ENCODE data around the gene UTS2B. TPM values are rescaled to one million over a fixed set of nuclear protein-coding genes. Genes with fewer than 3 reads are reported as not detected.

UTS2B gene
- total RNA-seq, 1 donor, result 0.21 TPM

DNA sequence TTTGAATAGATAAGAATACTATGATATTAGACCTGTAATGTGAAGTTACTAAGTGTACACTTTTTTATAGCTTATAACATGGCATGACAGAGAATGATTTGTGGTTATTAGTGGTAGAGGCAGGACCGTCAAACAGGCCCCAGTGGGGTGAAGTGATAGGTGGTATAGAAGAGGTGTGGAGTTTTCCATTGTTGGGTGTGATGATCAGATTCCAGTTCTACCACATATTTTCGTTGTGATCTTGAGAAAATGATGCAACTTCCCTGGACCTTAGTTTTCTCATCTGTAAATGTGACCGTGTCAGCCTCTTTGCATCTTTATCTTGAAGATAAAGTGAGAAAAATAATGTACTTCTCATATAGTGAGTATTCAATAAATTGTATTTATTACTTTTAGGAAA lies 30.3 kb upstream of the UTS2B start:
- Histone ChIP-seq H3K9me3 (ENCODE audit: low read depth, low read length) (no peaks in the 10 kb centered on the region), H3K4me1 (ENCODE audit: insufficient read depth, low read length) (no peaks in the 10 kb centered on the region), H3K27me3 (ENCODE audit: insufficient read depth, low read length) (no peaks in the 10 kb centered on the region), H3K4me3 (ENCODE audit: low read length) (no peak overlapping the region)

DNA sequence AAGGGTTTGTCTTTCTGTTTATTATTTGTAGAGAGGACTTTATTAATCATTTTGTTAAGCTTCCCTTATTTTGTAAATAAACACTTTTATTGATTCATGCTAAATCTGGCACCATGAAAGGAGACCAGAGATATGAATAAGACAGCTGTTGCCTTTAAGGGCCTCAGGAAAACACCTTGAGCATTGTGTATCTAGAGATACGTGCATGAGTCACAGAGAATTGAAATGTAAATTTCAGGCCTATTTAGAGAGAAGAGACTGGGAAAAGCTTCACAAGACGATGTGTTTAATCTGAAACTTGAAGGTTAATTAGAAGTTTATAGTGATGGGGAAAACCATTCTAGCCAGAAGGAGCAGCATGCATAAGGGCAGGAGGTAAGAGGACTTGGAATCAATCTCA lies 28.6 kb upstream of the UTS2B start:
- Histone ChIP-seq H3K27me3 (ENCODE audit: insufficient read depth, low read length) (no peaks in the 10 kb centered on the region), H3K9me3 (ENCODE audit: low read depth, low read length) (no peaks in the 10 kb centered on the region), H3K4me3 (ENCODE audit: low read length) (no peak overlapping the region), H3K4me1 (ENCODE audit: insufficient read depth, low read length) (no peaks in the 10 kb centered on the region)

- Histone ChIP-seq H3K4me3 (ENCODE audit: low read length) (no peak overlapping the region), H3K27me3 (ENCODE audit: insufficient read depth, low read length) (no peaks in the 10 kb centered on the region), H3K4me1 (ENCODE audit: insufficient read depth, low read length) (no peaks in the 10 kb centered on the region), H3K9me3 (ENCODE audit: low read depth, low read length) (no peaks in the 10 kb centered on the region)
Measured at GRCh38 chr3:191357909-191358308, 27.6 kb upstream of the UTS2B start.

DNA sequence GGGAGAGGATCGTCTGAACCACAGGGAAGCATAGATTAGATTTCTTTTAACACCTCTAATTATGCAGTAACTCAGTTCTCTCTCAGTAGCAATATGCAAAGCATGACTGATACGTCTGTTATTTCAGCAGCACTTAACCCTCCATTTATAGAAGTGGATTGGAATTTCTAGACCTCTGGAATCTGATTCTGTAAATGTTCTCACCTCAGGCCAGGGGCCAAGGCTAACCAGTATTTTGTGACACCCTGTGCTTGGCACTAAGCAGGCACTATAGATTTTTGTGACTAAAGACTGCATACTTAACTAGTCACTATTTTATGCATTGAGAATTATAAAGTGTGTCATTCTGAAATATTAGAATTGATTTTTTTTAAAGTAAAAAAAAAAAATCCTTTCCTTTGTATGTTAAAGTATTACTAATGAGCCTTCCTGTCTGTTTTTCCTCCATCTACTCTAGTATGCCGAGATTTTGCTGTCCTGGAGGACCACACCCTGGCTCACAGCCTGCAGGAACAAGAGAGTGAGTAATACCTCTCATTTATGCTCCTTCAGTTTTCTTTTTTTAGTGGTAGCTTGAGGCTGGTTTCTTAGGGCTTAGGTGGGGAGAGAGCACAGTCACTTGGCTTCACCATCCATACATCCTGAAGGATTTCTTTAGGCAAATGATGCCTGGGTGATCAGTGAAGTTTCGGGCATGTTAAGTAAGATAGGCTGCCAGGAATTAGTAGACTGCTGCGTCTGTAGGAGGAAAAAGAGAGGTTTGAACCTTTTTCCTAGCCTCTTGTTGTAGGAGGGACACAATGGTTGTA lies 26.5 kb upstream of the UTS2B start:
- Histone ChIP-seq H3K4me1 (ENCODE audit: insufficient read depth, low read length) (no peaks in the 10 kb centered on the region), H3K4me3 (ENCODE audit: low read length) (no peak overlapping the region)

DNA sequence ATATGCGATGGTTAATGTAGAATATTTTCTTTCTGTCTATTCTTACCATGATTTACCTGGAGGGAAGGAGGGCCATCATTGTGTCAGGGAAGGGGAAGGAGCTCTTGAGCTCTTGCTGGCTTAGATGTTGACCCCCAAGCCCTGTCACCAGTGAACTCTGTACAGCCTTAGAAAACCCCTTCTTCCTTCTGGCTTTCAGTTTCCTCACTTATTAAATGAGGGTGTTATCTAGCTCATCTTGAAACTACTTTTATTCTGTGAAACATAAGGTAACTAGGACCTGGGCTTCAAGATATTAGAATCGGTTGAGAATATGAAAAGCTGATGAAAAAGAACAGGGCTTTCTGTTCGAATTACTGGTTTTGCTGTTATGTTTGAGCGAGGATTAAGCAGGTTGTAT lies 25.1 kb upstream of the UTS2B start:
- H3K4me3 ChIP-seq (ENCODE audit: low read length), result no peak overlapping the region
- no peaks in the 10 kb centered on the region for H3K27me3 ChIP-seq (ENCODE audit: insufficient read depth, low read length)
- no peaks in the 10 kb centered on the region for H3K4me1 ChIP-seq (ENCODE audit: insufficient read depth, low read length)
- H3K9me3 ChIP-seq (ENCODE audit: low read depth, low read length), result no peaks in the 10 kb centered on the region

More for the DNA sequence above, 26.5 kb upstream of the UTS2B start:
- no peaks in the 10 kb centered on the region for H3K27me3 ChIP-seq (ENCODE audit: insufficient read depth, low read length)
- H3K9me3 ChIP-seq (ENCODE audit: low read depth, low read length), result no peaks in the 10 kb centered on the region

DNA sequence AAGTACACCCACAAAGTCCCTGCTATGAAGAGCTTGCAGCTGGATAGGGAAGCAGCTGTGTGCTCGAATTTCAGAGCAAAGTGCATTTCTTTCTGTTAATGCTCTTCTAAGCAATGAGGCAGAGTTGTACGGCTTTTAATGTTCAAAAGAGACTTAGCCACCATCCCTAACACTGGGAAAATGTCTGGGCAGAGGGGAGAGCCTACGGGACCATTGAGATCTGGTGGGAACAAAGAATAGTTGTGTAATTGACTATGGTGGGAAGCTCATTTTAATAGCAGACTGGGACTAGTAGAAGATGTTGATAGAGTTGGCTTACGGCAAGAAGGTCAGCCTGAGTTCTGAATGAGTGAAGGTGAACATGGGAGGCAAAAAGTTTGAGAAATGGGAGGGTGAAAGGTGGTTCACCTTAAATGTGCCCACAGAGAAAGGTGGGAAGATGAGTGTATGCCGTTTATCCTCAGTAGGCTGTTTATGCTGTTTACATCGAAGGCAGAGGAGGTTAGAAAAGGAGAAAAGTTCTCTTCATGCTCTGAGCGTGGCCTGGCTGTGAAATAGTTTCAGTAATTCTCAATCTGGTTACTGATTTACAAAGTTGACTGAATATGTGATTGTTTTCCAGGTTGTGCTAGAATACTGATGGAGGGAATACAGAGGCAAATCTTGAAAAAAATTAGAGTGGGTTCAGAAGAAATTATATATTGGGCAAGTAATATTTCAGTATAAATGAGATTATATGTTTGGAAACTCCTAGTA lies 22.9 kb upstream of the UTS2B start:
- Histone ChIP-seq H3K27me3 (ENCODE audit: insufficient read depth, low read length) (no peaks in the 10 kb centered on the region), H3K9me3 (ENCODE audit: low read depth, low read length) (no peaks in the 10 kb centered on the region), H3K4me3 (ENCODE audit: low read length) (no peak overlapping the region), H3K4me1 (ENCODE audit: insufficient read depth, low read length) (no peaks in the 10 kb centered on the region)

GRCh38 chr3:191352014-191352413 lies 21.7 kb upstream of the UTS2B start:
- H3K9me3 ChIP-seq (ENCODE audit: low read depth, low read length), result no peaks in the 10 kb centered on the region
- no peaks in the 10 kb centered on the region for H3K4me1 ChIP-seq (ENCODE audit: insufficient read depth, low read length)
- no peak overlapping the region for H3K4me3 ChIP-seq (ENCODE audit: low read length)
- no peaks in the 10 kb centered on the region for H3K27me3 ChIP-seq (ENCODE audit: insufficient read depth, low read length)

- Histone ChIP-seq H3K9me3 (ENCODE audit: low read depth, low read length) (no peaks in the 10 kb centered on the region), H3K4me3 (ENCODE audit: low read length) (no peak overlapping the region), H3K27me3 (ENCODE audit: insufficient read depth, low read length) (no peaks in the 10 kb centered on the region)
Measured at GRCh38 chr3:191350396-191351090, 20.2 kb upstream of the UTS2B start.

DNA sequence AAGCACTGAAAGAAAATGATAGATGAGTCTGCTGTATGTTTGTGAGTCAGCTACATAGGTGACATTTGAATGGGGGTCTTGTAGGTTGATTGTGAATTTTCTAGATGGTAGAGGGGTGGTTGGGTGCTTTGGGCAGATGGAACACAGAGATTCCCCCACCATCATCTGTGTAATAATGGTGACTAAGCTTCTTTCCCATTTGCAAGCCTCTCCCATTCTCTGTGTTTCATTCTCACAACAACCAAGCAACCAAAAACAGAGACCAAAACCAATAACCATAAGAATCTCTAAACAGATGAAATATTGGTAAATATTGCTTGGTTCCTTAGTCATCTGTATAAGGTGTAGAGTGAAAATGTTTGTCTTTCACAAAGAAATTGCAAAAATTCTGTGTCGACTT lies 17.8 kb upstream of the UTS2B start:
- Histone ChIP-seq H3K4me3 (ENCODE audit: low read length) (no peak overlapping the region), H3K4me1 (ENCODE audit: insufficient read depth, low read length) (no peaks in the 10 kb centered on the region), H3K9me3 (ENCODE audit: low read depth, low read length) (no peaks in the 10 kb centered on the region), H3K27me3 (ENCODE audit: insufficient read depth, low read length) (no peaks in the 10 kb centered on the region)

More at GRCh38 chr3:191350396-191351090, 20.2 kb upstream of the UTS2B start:
- H3K4me1 ChIP-seq (ENCODE audit: insufficient read depth, low read length), result no peaks in the 10 kb centered on the region

- no peaks in the 10 kb centered on the region for H3K27me3 ChIP-seq (ENCODE audit: insufficient read depth, low read length)
- no peak overlapping the region for H3K4me3 ChIP-seq (ENCODE audit: low read length)
Measured at GRCh38 chr3:191347228-191347627, 16.9 kb upstream of the UTS2B start.

DNA sequence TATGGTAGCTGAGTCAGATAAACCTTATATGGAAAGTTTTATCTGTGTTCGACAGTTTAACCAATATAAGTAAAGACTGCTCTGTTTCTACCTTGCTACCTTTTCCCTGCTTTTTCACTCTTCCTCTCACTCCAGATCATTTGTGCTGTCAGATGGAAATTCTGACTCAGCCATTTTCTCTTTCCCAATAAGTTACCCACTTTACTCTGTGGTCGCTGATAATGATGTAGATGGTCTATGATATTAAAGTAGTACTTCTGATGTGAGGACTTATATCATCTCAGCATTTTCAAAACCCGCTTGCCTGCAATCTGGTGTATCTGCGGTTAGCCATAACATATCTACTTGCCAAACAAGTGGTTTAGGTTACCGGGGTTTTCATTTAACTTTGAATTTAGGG lies 15.0 kb upstream of the UTS2B start:
- Histone ChIP-seq H3K4me3 (ENCODE audit: low read length) (no peak overlapping the region), H3K9me3 (ENCODE audit: low read depth, low read length) (no peaks in the 10 kb centered on the region), H3K27me3 (ENCODE audit: insufficient read depth, low read length) (no peaks in the 10 kb centered on the region), H3K4me1 (ENCODE audit: insufficient read depth, low read length) (no peaks in the 10 kb centered on the region)

More at GRCh38 chr3:191347228-191347627, 16.9 kb upstream of the UTS2B start:
- Histone ChIP-seq H3K9me3 (ENCODE audit: low read depth, low read length) (no peaks in the 10 kb centered on the region), H3K4me1 (ENCODE audit: insufficient read depth, low read length) (no peaks in the 10 kb centered on the region)

- no peaks in the 10 kb centered on the region for H3K9me3 ChIP-seq (ENCODE audit: low read depth, low read length)
- no peak overlapping the region for H3K4me3 ChIP-seq (ENCODE audit: low read length)
- no peaks in the 10 kb centered on the region for H3K27me3 ChIP-seq (ENCODE audit: insufficient read depth, low read length)
- H3K4me1 ChIP-seq (ENCODE audit: insufficient read depth, low read length), result no peaks in the 10 kb centered on the region
Measured at GRCh38 chr3:191343913-191344312, 13.6 kb upstream of the UTS2B start.

DNA sequence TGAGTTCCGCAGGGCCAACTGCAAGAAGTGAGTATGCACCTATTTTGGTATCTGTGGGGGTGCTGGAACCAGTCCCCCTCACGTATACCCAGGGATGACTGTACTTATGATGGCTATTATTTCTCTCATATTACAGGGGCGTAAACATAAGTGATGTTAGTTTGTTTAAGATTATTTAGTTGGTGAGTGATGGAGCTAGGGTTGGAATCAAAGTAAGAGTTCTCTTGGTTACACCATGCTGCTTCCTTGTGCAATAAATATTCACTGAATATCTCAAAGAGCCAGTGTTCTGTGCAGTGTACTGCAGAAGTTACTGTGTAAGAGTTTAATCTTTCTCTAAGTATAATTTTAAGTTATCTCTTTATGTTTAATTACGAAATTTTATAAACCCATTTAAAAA lies 12.8 kb upstream of the UTS2B start:
- no peaks in the 10 kb centered on the region for H3K27me3 ChIP-seq (ENCODE audit: insufficient read depth, low read length)
- H3K4me1 ChIP-seq (ENCODE audit: insufficient read depth, low read length), result no peaks in the 10 kb centered on the region
- no peak overlapping the region for H3K4me3 ChIP-seq (ENCODE audit: low read length)
- H3K9me3 ChIP-seq (ENCODE audit: low read depth, low read length), result no peaks in the 10 kb centered on the region

DNA sequence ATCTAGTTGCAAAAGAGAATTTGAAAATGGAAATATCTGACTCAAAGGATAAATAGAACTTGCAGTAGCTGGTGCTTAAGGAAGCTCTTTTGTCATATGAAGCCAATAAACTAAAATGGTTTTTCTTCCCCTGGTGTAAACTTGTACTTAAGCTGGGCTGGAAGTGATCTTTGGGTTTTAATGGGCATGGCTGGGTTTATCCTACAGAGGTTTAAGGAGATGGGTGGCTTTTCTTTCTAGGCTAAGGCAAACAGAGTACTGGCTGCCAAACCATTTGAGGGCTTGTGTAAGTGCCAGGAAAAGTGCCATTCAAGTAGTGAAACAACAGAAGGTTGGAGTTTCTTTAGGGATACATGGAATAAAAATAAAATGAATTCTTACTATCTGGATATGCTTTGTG lies 12.1 kb upstream of the UTS2B start:
- no peaks in the 10 kb centered on the region for H3K9me3 ChIP-seq (ENCODE audit: low read depth, low read length)
- H3K4me3 ChIP-seq (ENCODE audit: low read length), result no peak overlapping the region
- no peaks in the 10 kb centered on the region for H3K27me3 ChIP-seq (ENCODE audit: insufficient read depth, low read length)
- no peaks in the 10 kb centered on the region for H3K4me1 ChIP-seq (ENCODE audit: insufficient read depth, low read length)

- H3K27me3 ChIP-seq (ENCODE audit: insufficient read depth, low read length), result no peaks in the 10 kb centered on the region
- H3K4me3 ChIP-seq (ENCODE audit: low read length), result no peak overlapping the region
- no peaks in the 10 kb centered on the region for H3K4me1 ChIP-seq (ENCODE audit: insufficient read depth, low read length)
- no peaks in the 10 kb centered on the region for H3K9me3 ChIP-seq (ENCODE audit: low read depth, low read length)
Measured at GRCh38 chr3:191342006-191342405, 11.7 kb upstream of the UTS2B start.

Data from mononuclear cell (primary cell).